Duodenal mucosa (tissue), 2 donors: ENCODE measurements around the gene ARL13B.

ENCODE experiments used
- H3K27ac ChIP-seq: one replicate; pipeline ENCODE4 v1.7.0; 2013; ENCODE audit warnings: low read depth, low read length
- H3K27me3 ChIP-seq, 2 donors: one replicate each; pipeline ENCODE4 v1.7.0; 2013; ENCODE audit warnings: low read length in 2 of 2, control low read depth in 1 of 2; ENCODE audit not compliant: insufficient read depth in 2 of 2, control insufficient read depth in 1 of 2
- H3K36me3 ChIP-seq, 2 donors: one replicate each; pipeline ENCODE4 v1.7.0; 2013; ENCODE audit warnings: low read length in 2 of 2, control low read depth in 1 of 2; ENCODE audit not compliant: insufficient read depth in 2 of 2, control insufficient read depth in 1 of 2
- H3K4me1 ChIP-seq, 2 donors: one replicate each; pipeline ENCODE4 v1.7.0; 2013; ENCODE audit warnings: low read length in 2 of 2, control low read depth in 1 of 2; ENCODE audit not compliant: insufficient read depth in 2 of 2, control insufficient read depth in 1 of 2
- H3K4me3 ChIP-seq, 2 donors: one replicate each; pipeline ENCODE4 v1.7.0; 2013; ENCODE audit warnings: low read length in 2 of 2, low read depth in 1 of 2
- H3K9ac ChIP-seq, 2 donors: one replicate each; pipeline ENCODE4 v1.7.0; 2013; ENCODE audit warnings: low read length in 2 of 2, low read depth in 1 of 2
- H3K9me3 ChIP-seq, 2 donors: one replicate each; pipeline ENCODE4 v1.7.0; 2013; ENCODE audit warnings: low read length in 2 of 2, control low read depth in 1 of 2; ENCODE audit not compliant: control insufficient read depth in 1 of 2

The ARL13B gene

GRCh38 chr3:93969443-93969842, 10.5 kb upstream of the ARL13B start:
- Histone ChIP-seq H3K9me3 (no peaks in the 10 kb centered on the region), H3K4me3 (no peak overlapping the region), H3K27ac (no peak overlapping the region), H3K27me3 (no peaks in the 10 kb centered on the region), H3K9ac (no peak overlapping the region), H3K36me3 (no peaks in the 10 kb centered on the region), H3K4me1 (peaks cover 6 to 8% of the 10 kb centered on the region in 2 donors)

- no peaks in the 10 kb centered on the region for H3K27me3 ChIP-seq
- no peak overlapping the region for H3K4me3 ChIP-seq
- no peak overlapping the region for H3K9ac ChIP-seq
- H3K4me1 ChIP-seq, result peaks cover 6 to 8% of the 10 kb centered on the region in 2 donors
- no peaks in the 10 kb centered on the region for H3K36me3 ChIP-seq
- H3K9me3 ChIP-seq, result no peaks in the 10 kb centered on the region
- H3K27ac ChIP-seq, result no peak overlapping the region
Observed at GRCh38 chr3:93969997-93970396, 10.0 kb upstream of the ARL13B start.

- peak within 1 kb of the TSS; percentile 76 to 80 for H3K4me3 ChIP-seq
Observed at GRCh38 chr3:93973131-93974126, 6.5 kb upstream of the ARL13B start, which contains the start of gene PROS1. Gene PROS1, minus strand, starts transcription at chr3:93973896. Its CDS starts 147 bp downstream, at chr3:93973749.

GRCh38 chr3:93981649-93982048, 1.7 kb downstream of the ARL13B start:
- no peak overlapping the region for H3K27ac ChIP-seq
- no peaks in the 10 kb centered on the region for H3K9me3 ChIP-seq
- H3K4me1 ChIP-seq, result peaks cover 4 to 9% of the 10 kb centered on the region in 2 donors
- H3K27me3 ChIP-seq, result no peaks in the 10 kb centered on the region
- no peak overlapping the region for H3K9ac ChIP-seq
- H3K4me3 ChIP-seq, result no peak overlapping the region
- no peaks in the 10 kb centered on the region for H3K36me3 ChIP-seq

More at GRCh38 chr3:93973131-93974126, 6.5 kb upstream of the ARL13B start, which contains the start of gene PROS1:
- H3K9me3 ChIP-seq, result no peaks in the 10 kb centered on the region
- no peaks in the 10 kb centered on the region for H3K27me3 ChIP-seq
- H3K4me1 ChIP-seq, result peaks cover 6 to 8% of the 10 kb centered on the region in 2 donors
- H3K9ac ChIP-seq, result peak within 1 kb of the TSS; percentile 41 to 69
- no peak within 1 kb of the TSS for H3K27ac ChIP-seq
- H3K36me3 ChIP-seq, result no peaks in the 10 kb centered on the region

- Histone ChIP-seq H3K9ac (no peak overlapping the region), H3K36me3 (no peaks in the 10 kb centered on the region), H3K4me3 (no peak overlapping the region), H3K27ac (no peak overlapping the region), H3K4me1 (peaks cover 4 to 9% of the 10 kb centered on the region in 2 donors), H3K27me3 (no peaks in the 10 kb centered on the region), H3K9me3 (no peaks in the 10 kb centered on the region)
Observed at GRCh38 chr3:93983408-93983807, 3.5 kb downstream of the ARL13B start.

- Histone ChIP-seq H3K27me3 (no peaks in the 10 kb centered on the region), H3K4me1 (peaks cover 4 to 9% of the 10 kb centered on the region in 2 donors), H3K4me3 (no peak overlapping the region), H3K9ac (no peak overlapping the region), H3K27ac (no peak overlapping the region), H3K36me3 (no peaks in the 10 kb centered on the region), H3K9me3 (no peaks in the 10 kb centered on the region)
Observed at GRCh38 chr3:93984618-93985017, 4.7 kb downstream of the ARL13B start.

GRCh38 chr3:93988283-93988682, 8.3 kb downstream of the ARL13B start:
- Histone ChIP-seq H3K4me3 (no peak overlapping the region), H3K9ac (no peak overlapping the region), H3K36me3 (no peaks in the 10 kb centered on the region)

GRCh38 chr3:93988764-93989163, 8.8 kb downstream of the ARL13B start:
- Histone ChIP-seq H3K9me3 (no peaks in the 10 kb centered on the region), H3K27ac (no peak overlapping the region), H3K4me1 (no peaks in the 10 kb centered on the region), H3K27me3 (no peaks in the 10 kb centered on the region), H3K36me3 (no peaks in the 10 kb centered on the region), H3K4me3 (no peak overlapping the region), H3K9ac (no peak overlapping the region)

More at GRCh38 chr3:93988283-93988682, 8.3 kb downstream of the ARL13B start:
- Histone ChIP-seq H3K9me3 (no peaks in the 10 kb centered on the region), H3K27me3 (no peaks in the 10 kb centered on the region), H3K27ac (no peak overlapping the region), H3K4me1 (no peaks in the 10 kb centered on the region)

- Histone ChIP-seq H3K9ac (no peak overlapping the region), H3K4me3 (no peak overlapping the region), H3K4me1 (no peaks in the 10 kb centered on the region), H3K9me3 (no peaks in the 10 kb centered on the region), H3K36me3 (no peaks in the 10 kb centered on the region), H3K27me3 (no peaks in the 10 kb centered on the region), H3K27ac (no peak overlapping the region)
Observed at GRCh38 chr3:93989241-93989640, 9.3 kb downstream of the ARL13B start.

- Histone ChIP-seq H3K4me3 (no peak overlapping the region), H3K9me3 (no peaks in the 10 kb centered on the region), H3K27me3 (no peaks in the 10 kb centered on the region), H3K4me1 (no peaks in the 10 kb centered on the region), H3K36me3 (no peaks in the 10 kb centered on the region), H3K27ac (no peak overlapping the region), H3K9ac (no peak overlapping the region)
Observed at GRCh38 chr3:93991631-93992030, 11.7 kb downstream of the ARL13B start.
